Gastroesophageal sphincter (tissue), 3 donors: ENCODE measurements around the gene OBSCN.

Experiments used
- EP300 ChIP-seq: sonication (generic); formaldehyde crosslinking; IDR thresholded peaks from one replicate; pipeline ENCODE4 v1.6.1; 2017; ENCODE audit warnings: antibody characterized with exemption, mild to moderate bottlenecking
- POLR2A ChIP-seq, 2 donors: fragments of 450-650 bp; IDR thresholded peaks; one replicate each; pipeline ENCODE4 v1.6.1; 2017; ENCODE audit warnings: antibody characterized with exemption in 2 of 2, mild to moderate bottlenecking in 2 of 2, moderate library complexity in 1 of 2
- POLR2AphosphoS5 ChIP-seq: sonication (generic); formaldehyde crosslinking; IDR thresholded peaks from one replicate; pipeline ENCODE4 v1.6.1; 2017; ENCODE audit warnings: antibody characterized with exemption
- TF ChIP-seq, protein P1 (sequence below), 4 experiments: fragments of 200-600 bp in 2 of 4; fragments of 450-650 bp in 2 of 4; sonication (generic) in 1 of 4; IDR thresholded peaks; one replicate each; pipeline ENCODE4 v1.5.1; 2017 to 2019; ENCODE audit warnings: antibody characterized with exemption in 4 of 4, mild to moderate bottlenecking in 2 of 4, moderate library complexity in 2 of 4

DNA sequence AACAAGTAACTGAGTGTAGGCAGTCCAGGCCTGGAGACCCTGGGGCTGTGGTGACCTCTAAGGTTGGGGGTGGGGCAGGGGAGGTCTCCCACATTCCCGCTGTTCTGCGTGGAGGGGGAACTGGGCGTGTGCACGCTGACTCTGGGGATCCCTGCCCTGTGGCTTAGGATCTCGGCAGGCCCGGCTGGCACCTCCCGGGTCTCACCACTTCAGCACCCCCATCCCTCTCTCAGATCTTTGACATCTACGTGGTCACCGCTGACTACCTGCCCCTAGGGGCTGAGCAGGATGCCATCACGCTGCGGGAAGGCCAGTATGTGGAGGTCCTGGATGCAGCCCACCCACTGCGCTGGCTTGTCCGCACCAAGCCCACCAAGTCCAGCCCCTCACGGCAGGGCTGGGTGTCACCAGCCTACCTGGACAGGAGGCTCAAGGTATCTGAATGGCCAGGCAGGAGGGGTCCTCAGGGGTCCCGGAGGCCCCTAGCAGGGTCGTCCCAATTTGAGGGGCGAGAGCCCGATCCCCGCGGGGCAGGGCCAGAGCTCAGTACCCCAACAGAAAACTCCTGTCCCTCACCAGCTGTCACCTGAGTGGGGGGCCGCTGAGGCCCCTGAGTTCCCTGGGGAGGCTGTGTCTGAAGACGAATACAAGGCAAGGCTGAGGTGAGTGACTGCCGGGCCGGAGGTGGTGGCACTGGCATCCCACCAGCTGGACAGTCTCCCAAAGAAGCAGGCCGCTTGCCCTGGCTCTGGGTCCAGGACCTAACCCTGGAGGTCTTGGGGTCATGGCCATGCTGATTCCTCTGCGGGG, 130.1 kb downstream of the OBSCN start:
- TF ChIP-seq POLR2AphosphoS5 (no peak), EP300 (no peak), POLR2A (IDR thresholded peaks at IDR 0.05) (no peak)
- TF ChIP-seq, protein P1, sequence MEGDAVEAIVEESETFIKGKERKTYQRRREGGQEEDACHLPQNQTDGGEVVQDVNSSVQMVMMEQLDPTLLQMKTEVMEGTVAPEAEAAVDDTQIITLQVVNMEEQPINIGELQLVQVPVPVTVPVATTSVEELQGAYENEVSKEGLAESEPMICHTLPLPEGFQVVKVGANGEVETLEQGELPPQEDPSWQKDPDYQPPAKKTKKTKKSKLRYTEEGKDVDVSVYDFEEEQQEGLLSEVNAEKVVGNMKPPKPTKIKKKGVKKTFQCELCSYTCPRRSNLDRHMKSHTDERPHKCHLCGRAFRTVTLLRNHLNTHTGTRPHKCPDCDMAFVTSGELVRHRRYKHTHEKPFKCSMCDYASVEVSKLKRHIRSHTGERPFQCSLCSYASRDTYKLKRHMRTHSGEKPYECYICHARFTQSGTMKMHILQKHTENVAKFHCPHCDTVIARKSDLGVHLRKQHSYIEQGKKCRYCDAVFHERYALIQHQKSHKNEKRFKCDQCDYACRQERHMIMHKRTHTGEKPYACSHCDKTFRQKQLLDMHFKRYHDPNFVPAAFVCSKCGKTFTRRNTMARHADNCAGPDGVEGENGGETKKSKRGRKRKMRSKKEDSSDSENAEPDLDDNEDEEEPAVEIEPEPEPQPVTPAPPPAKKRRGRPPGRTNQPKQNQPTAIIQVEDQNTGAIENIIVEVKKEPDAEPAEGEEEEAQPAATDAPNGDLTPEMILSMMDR (IDR thresholded peaks at IDR 0.05) = no peak
